ENCODE measurements around the gene AMOTL1. TPM values are rescaled to one million over a fixed set of nuclear protein-coding genes. Genes with fewer than 3 reads are reported as not detected.
A peak's percentile ranks its signal among the peaks of the same experiment; 100 is the strongest.

Gene AMOTL1
- total RNA-seq, 2 donors from 2014 or later: 45.0 to 60.0 TPM

DNA sequence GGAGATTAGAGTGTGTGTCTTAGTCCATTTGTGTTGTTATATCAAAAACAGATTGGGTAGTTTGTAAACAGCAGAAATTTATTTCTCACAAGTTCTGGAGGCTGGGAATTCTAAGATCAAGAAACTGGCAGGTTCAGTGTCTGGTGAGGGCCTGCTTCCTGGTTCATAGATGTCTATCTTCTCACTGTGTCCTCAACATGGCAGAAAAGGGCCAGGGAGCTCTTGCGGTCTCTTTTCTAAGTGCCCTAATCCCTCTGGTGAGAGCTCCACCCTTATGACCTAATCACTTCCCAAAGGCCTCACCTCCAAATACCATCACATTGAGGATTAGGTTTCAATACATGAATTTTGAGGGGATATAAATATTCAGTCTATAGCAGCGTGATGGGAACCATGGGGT, 25.5 kb upstream of the AMOTL1 start:
- Histone ChIP-seq H3K4me1 (ENCODE audit: control insufficient read depth, insufficient read depth, low read length) (peaks cover 22% of the 10 kb centered on the region), H3K9ac (ENCODE audit: extremely low read depth, low read length, poor library complexity, severe bottlenecking) (no peak overlapping the region), H3K27ac (ENCODE audit: low read depth, low read length) (no peak overlapping the region), H3K36me3 (ENCODE audit: control insufficient read depth, insufficient read depth, low read length) (no peaks in the 10 kb centered on the region), H3K4me3 (ENCODE audit: low read length) (peak overlapping the region; percentile 77), H3K9me3 (ENCODE audit: control insufficient read depth, low read length) (no peaks in the 10 kb centered on the region), H3K27me3 (ENCODE audit: control insufficient read depth, insufficient read depth, low read length, poor library complexity, severe bottlenecking) (peaks cover 11% of the 10 kb centered on the region)
- Mint-ChIP-seq H3K27me3 (ENCODE audit: insufficient read depth) (peaks cover 14% of the 10 kb centered on the region), H3K4me1 (peaks cover 42% of the 10 kb centered on the region), H3K27ac (no peak overlapping the region), H3K36me3 (ENCODE audit: low read depth) (no peaks in the 10 kb centered on the region), H3K4me3 (no peak overlapping the region), H3K9me3 (no peaks in the 10 kb centered on the region)
- DNase-seq: no peak
- WGBS, 2 experiments (ENCODE audit: insufficient coverage in 1 of 2, insufficient read length in 1 of 2): 86 to 100% methylated on average over 1 to 2 of the region's 2 CpGs
- TF ChIP-seq, protein P1, sequence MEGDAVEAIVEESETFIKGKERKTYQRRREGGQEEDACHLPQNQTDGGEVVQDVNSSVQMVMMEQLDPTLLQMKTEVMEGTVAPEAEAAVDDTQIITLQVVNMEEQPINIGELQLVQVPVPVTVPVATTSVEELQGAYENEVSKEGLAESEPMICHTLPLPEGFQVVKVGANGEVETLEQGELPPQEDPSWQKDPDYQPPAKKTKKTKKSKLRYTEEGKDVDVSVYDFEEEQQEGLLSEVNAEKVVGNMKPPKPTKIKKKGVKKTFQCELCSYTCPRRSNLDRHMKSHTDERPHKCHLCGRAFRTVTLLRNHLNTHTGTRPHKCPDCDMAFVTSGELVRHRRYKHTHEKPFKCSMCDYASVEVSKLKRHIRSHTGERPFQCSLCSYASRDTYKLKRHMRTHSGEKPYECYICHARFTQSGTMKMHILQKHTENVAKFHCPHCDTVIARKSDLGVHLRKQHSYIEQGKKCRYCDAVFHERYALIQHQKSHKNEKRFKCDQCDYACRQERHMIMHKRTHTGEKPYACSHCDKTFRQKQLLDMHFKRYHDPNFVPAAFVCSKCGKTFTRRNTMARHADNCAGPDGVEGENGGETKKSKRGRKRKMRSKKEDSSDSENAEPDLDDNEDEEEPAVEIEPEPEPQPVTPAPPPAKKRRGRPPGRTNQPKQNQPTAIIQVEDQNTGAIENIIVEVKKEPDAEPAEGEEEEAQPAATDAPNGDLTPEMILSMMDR (conservative IDR thresholded peaks at IDR 0.05): no peak

DNA sequence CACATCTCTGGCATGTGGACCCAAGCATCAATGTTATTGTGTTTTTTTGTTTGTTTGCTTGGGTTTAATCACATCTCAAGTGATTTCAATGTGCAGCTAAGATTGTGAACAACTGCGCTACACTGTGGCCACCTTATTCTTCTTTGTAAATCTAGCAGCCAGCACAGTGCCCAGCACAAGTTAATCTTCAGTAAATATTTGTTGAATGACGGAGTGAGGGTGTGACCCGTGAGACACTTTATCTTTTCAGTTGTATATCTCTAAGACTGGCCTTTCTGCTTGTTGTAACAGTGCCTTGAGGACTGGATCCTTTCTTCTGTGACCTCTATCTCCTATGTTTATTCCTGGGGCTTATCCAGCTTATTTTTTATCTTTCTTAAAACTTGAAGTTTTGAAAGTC, 21.4 kb upstream of the AMOTL1 start:
- peaks cover 29% of the 10 kb centered on the region for H3K4me1 ChIP-seq (ENCODE audit: control insufficient read depth, insufficient read depth, low read length)

DNA sequence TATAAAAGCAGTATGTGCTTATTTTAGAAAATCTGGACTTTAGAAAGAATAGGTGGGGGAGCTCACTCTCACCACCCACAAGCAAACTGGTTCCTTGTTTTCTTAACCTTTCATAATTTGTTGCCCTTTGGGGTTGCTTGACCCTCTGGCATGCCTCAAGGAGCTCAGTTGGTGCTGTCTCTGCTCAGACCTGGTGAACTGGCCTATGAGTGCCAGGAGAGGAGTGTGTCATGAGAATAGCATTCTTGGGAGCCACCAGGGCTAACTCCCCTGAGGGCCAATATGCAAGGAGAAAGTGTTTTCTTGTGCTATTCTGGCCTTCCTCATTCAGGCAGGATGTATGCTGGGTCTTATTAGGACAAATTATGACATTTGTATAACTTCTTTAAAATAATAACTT, 21.0 kb upstream of the AMOTL1 start:
- H3K27me3 Mint-ChIP-seq (ENCODE audit: insufficient read depth): no peaks in the 10 kb centered on the region
- H3K27me3 ChIP-seq (ENCODE audit: control insufficient read depth, insufficient read depth, low read length, poor library complexity, severe bottlenecking): no peaks in the 10 kb centered on the region
- TF ChIP-seq, protein P1 (conservative IDR thresholded peaks at IDR 0.05): no peak
- peaks cover 53% of the 10 kb centered on the region for H3K4me1 Mint-ChIP-seq
- H3K9ac ChIP-seq (ENCODE audit: extremely low read depth, low read length, poor library complexity, severe bottlenecking): peak overlapping the region; percentile 52
- H3K36me3 ChIP-seq (ENCODE audit: control insufficient read depth, insufficient read depth, low read length): no peaks in the 10 kb centered on the region
- no peaks in the 10 kb centered on the region for H3K9me3 ChIP-seq (ENCODE audit: control insufficient read depth, low read length)
- no peak overlapping the region for H3K27ac ChIP-seq (ENCODE audit: low read depth, low read length)
- H3K27ac Mint-ChIP-seq: peak overlapping the region; percentile 93
- no peak overlapping the region for H3K4me3 ChIP-seq (ENCODE audit: low read length)
- no peak overlapping the region for H3K4me3 Mint-ChIP-seq
- no peaks in the 10 kb centered on the region for H3K9me3 Mint-ChIP-seq
- no peaks in the 10 kb centered on the region for H3K36me3 Mint-ChIP-seq (ENCODE audit: low read depth)
- DNase-seq: no peak
- peaks cover 32% of the 10 kb centered on the region for H3K4me1 ChIP-seq (ENCODE audit: control insufficient read depth, insufficient read depth, low read length)

More for the DNA sequence above, 21.4 kb upstream of the AMOTL1 start:
- peak overlapping the region; percentile 93 for H3K27ac Mint-ChIP-seq
- no peak overlapping the region for H3K4me3 Mint-ChIP-seq
- 50 to 100% methylated on average over 1 to 3 of the region's 3 CpGs for WGBS, 2 experiments (ENCODE audit: insufficient coverage in 1 of 2, insufficient read length in 1 of 2)
- no peak for DNase-seq
- no peaks in the 10 kb centered on the region for H3K9me3 ChIP-seq (ENCODE audit: control insufficient read depth, low read length)
- H3K36me3 Mint-ChIP-seq (ENCODE audit: low read depth): no peaks in the 10 kb centered on the region
- peaks cover 3% of the 10 kb centered on the region for H3K27me3 Mint-ChIP-seq (ENCODE audit: insufficient read depth)
- TF ChIP-seq, protein P1 (conservative IDR thresholded peaks at IDR 0.05): no peak
- no peak overlapping the region for H3K4me3 ChIP-seq (ENCODE audit: low read length)
- H3K36me3 ChIP-seq (ENCODE audit: control insufficient read depth, insufficient read depth, low read length): no peaks in the 10 kb centered on the region
- H3K27ac ChIP-seq (ENCODE audit: low read depth, low read length): no peak overlapping the region
- H3K4me1 Mint-ChIP-seq: peaks cover 55% of the 10 kb centered on the region
- H3K9ac ChIP-seq (ENCODE audit: extremely low read depth, low read length, poor library complexity, severe bottlenecking): peak overlapping the region; percentile 52
- no peaks in the 10 kb centered on the region for H3K9me3 Mint-ChIP-seq
- H3K27me3 ChIP-seq (ENCODE audit: control insufficient read depth, insufficient read depth, low read length, poor library complexity, severe bottlenecking): no peaks in the 10 kb centered on the region
